ENCODE results near the gene HACD1. TPM values are rescaled to one million over a fixed set of nuclear protein-coding genes. Genes with fewer than 3 reads are reported as not detected.
"Not testable (repeated sequence)": the region's sequence is repeated elsewhere in the genome, so short reads cannot be mapped to it uniquely, and the experiment has no call there.

Gene HACD1
- total RNA-seq, 3 donors from 2014 or later = 2.8 to 33.8 (median 6.3) TPM

DNA sequence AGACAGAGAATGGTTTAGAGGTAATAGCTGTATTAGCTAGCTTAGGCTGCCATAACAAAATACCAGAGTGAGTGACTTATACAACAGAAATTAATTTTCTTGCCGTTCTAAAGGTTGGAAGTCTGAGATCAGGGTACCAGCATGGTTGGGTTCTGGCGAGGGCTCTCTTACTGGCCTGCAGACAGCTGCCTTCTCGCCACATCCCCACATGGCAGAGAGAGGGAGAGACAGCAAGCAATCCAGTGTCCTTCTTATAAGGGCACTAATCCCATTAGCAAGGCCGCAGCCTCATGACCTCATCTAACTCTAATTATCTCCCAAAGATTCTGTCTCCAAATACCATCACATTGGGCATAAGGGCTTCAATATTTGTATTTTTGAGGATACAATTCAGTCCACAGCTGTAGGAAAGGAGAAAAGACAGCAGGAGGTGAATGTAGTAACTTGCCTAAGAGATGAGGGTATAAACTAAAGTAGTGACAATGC, 23.2 kb upstream of the HACD1 start:
- no peak for DNase-seq
- TF ChIP-seq CTCF (IDR thresholded peaks at IDR 0.05) = no peak
- Histone ChIP-seq H3K4me1 (ENCODE audit: low read depth) (peaks cover 11% of the 10 kb centered on the region), H3K9me3 (no peaks in the 10 kb centered on the region), H3K4me3 (no peak overlapping the region), H3K36me3 (ENCODE audit: low read depth) (no peaks in the 10 kb centered on the region)
- no peak for ATAC-seq
- intact Hi-C loops (cut with DNase I, micrococcal nuclease) = no loop called here

- Histone ChIP-seq H3K36me3 (ENCODE audit: low read depth) (no peaks in the 10 kb centered on the region), H3K4me1 (ENCODE audit: low read depth) (peaks cover 2% of the 10 kb centered on the region), H3K4me3 (no peak overlapping the region), H3K9me3 (no peaks in the 10 kb centered on the region)
- intact Hi-C loops (cut with DNase I, micrococcal nuclease) = no loop called here
- ATAC-seq (no peak), DNase-seq (no peak)
- no peak for TF ChIP-seq CTCF (IDR thresholded peaks at IDR 0.05)
Observed at GRCh38 chr10:17637869-17638268, 20.7 kb upstream of the HACD1 start.

- H3K9me3 ChIP-seq = no peaks in the 10 kb centered on the region
- intact Hi-C loops (cut with DNase I, micrococcal nuclease) = no loop called here
- H3K4me3 ChIP-seq = no peak overlapping the region
- H3K4me1 ChIP-seq (ENCODE audit: low read depth) = no peaks in the 10 kb centered on the region
- no peak for ATAC-seq
- no peak for TF ChIP-seq CTCF (IDR thresholded peaks at IDR 0.05)
- DNase-seq = no peak
- no peaks in the 10 kb centered on the region for H3K36me3 ChIP-seq (ENCODE audit: low read depth)
Observed at GRCh38 chr10:17633353-17633752, 16.2 kb upstream of the HACD1 start.

DNA sequence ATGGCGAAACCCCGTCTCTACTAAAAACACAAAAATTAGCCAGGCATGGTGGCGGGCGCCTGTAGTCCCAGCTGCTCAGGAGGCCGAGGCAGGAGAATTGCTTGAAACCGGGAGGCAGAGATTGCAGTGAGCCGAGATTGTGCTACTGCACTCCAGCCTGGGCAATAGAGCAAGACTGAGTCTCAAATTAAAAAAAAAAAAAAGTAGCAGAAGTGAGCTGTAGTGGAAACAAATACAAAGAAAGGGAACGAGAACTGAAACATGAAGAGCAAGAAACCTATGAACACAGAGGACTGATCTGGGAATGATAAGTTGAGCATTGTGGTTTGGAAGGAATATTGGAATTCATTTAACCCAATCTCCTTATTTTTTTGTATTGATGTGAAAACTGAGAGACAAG, 15.4 kb upstream of the HACD1 start:
- H3K4me1 ChIP-seq (ENCODE audit: low read depth); intact Hi-C loops (cut with DNase I, micrococcal nuclease); H3K9me3 ChIP-seq; H3K36me3 ChIP-seq (ENCODE audit: low read depth); DNase-seq; ATAC-seq; H3K4me3 ChIP-seq: not testable (repeated sequence)

DNA sequence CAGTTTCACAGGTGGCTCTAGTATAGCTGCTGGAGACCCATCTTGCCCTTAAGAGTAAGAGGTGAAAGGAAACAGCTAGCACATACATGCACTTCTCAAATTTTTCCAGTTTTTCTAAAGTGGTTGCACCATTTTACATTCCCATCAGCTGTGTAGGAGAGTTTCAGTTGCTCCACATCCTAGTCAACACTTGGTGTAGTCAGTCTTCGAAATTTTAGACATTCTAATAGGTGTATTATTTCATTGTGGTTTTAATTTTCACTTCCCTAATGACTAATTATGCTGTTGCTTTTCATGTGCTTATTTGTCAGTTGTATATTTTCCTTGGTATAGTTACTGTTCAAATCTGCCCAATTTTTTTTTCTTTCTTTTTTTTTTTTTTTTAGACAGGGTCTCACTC, 9.5 kb upstream of the HACD1 start:
- Histone ChIP-seq H3K4me3 (no peak overlapping the region), H3K9me3 (no peaks in the 10 kb centered on the region), H3K4me1 (ENCODE audit: low read depth) (no peaks in the 10 kb centered on the region), H3K36me3 (ENCODE audit: low read depth) (no peaks in the 10 kb centered on the region)
- no peak for ATAC-seq
- no peak for TF ChIP-seq CTCF (IDR thresholded peaks at IDR 0.05)
- no peak for DNase-seq
- intact Hi-C loops (cut with DNase I, micrococcal nuclease) = no loop called here

GRCh38 chr10:17624996-17625395, 7.8 kb upstream of the HACD1 start:
- no peak for TF ChIP-seq CTCF (IDR thresholded peaks at IDR 0.05)
- Histone ChIP-seq H3K9me3 (no peaks in the 10 kb centered on the region), H3K36me3 (ENCODE audit: low read depth) (no peaks in the 10 kb centered on the region), H3K4me1 (ENCODE audit: low read depth) (no peaks in the 10 kb centered on the region), H3K4me3 (no peak overlapping the region)
- DNase-seq (no peak), ATAC-seq (no peak)
- intact Hi-C loops (cut with DNase I, micrococcal nuclease) = no loop called here
